Activated CD8-positive, alpha-beta memory T cell treated with anti-CD3 and anti-CD28 coated beads, Interleukin-2, amount 10 ng/mL, durations not matched to agents 7 days and 5 days (primary cell): Measurements from ENCODE around the gene MAPT. TPM values are rescaled to one million over a fixed set of nuclear protein-coding genes. Genes with fewer than 3 reads are reported as not detected.

Experiments used
- ATAC-seq: fragments of 150-1000 bp; cut with Tn5 transposase; one replicate; pipeline ENCODE4 v1.10.0; 2021; ENCODE audit warnings: moderate library complexity
- CTCF ChIA-PET: fragments of 350-600 bp; sonication (Branson Sonifier 250); formaldehyde crosslinking; loops from one replicate; lab custom pipeline; 2021; ENCODE audit warnings: antibody characterized with exemption; lab: Charles Lee
- DNase-seq: peaks from one replicate; pipeline ENCODE4 v3.0.0-alpha.2; 2020
- H3K27ac Mint-ChIP-seq: one replicate; pipeline ENCODE4 v1.8.0; 2021; ENCODE audit warnings: mild to moderate bottlenecking, mixed read lengths
- H3K27me3 Mint-ChIP-seq: one replicate; pipeline ENCODE4 v1.8.0; 2021; ENCODE audit warnings: mixed read lengths
- H3K36me3 Mint-ChIP-seq: one replicate; pipeline ENCODE4 v1.8.0; 2021; ENCODE audit warnings: mild to moderate bottlenecking, mixed read lengths
- H3K4me1 Mint-ChIP-seq: one replicate; pipeline ENCODE4 v1.8.0; 2021; ENCODE audit warnings: mixed read lengths
- H3K4me3 Mint-ChIP-seq: one replicate; pipeline ENCODE4 v1.8.0; 2021; ENCODE audit warnings: mild to moderate bottlenecking, moderate library complexity, mixed read lengths
- H3K9me3 Mint-ChIP-seq: one replicate; pipeline ENCODE4 v1.8.0; 2022; ENCODE audit warnings: low read depth, mixed read lengths
- total RNA-seq, 2 experiments: library from RNA; stranded (reverse); gene quantifications; one replicate each; pipeline ENCODE4 v1.2.3, GENCODE V29; 2021

Gene MAPT
- total RNA-seq, result under 1 TPM in 1 of 2 experiments, not detected in 1; 0.15 TPM

DNA sequence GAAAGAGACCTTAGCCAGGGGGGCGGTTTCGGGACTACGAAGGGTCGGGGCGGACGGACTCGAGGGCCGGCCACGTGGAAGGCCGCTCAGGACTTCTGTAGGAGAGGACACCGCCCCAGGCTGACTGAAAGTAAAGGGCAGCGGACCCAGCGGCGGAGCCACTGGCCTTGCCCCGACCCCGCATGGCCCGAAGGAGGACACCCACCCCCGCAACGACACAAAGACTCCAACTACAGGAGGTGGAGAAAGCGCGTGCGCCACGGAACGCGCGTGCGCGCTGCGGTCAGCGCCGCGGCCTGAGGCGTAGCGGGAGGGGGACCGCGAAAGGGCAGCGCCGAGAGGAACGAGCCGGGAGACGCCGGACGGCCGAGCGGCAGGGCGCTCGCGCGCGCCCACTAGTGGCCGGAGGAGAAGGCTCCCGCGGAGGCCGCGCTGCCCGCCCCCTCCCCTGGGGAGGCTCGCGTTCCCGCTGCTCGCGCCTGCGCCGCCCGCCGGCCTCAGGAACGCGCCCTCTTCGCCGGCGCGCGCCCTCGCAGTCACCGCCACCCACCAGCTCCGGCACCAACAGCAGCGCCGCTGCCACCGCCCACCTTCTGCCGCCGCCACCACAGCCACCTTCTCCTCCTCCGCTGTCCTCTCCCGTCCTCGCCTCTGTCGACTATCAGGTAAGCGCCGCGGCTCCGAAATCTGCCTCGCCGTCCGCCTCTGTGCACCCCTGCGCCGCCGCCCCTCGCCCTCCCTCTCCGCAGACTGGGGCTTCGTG lies at the start of gene MAPT:
Gene MAPT (plus strand): TSS at position 533 of the 763 bp plus-strand sequence. CDS start 67,784 bp downstream, outside the sequence.
- DNase-seq, result peak; percentile 78
- Mint-ChIP-seq H3K4me1 (peaks cover 14% of the 10 kb centered on the region), H3K27ac (peak within 1 kb of the TSS; percentile 24)

GRCh38 chr17:45844695-45845375 lies 49.5 kb upstream of the MAPT start, which contains the start of gene SPPL2C:
TSS of gene SPPL2C (plus strand) at chr17:45844881. CDS start at chr17:45844907, 26 bp downstream.
- H3K27me3 Mint-ChIP-seq, result no peaks in the 10 kb centered on the region
- DNase-seq, result no peak
- no peak within 1 kb of the TSS for H3K4me3 Mint-ChIP-seq
- no peaks in the 10 kb centered on the region for H3K4me1 Mint-ChIP-seq
- no peak within 1 kb of the TSS for H3K27ac Mint-ChIP-seq
- CTCF ChIA-PET, result interaction anchor here (1.1 kb wide), 1 partner anchor 8 kb away, joined by 3 read pairs; no protein-coding TSS in a partner anchor
- ATAC-seq, result no peak
- H3K9me3 Mint-ChIP-seq, result no peaks in the 10 kb centered on the region
- no peaks in the 10 kb centered on the region for H3K36me3 Mint-ChIP-seq

More for the DNA sequence above, at the start of gene MAPT:
- ATAC-seq, result peak; percentile 89
- peak within 1 kb of the TSS; percentile 70 for H3K4me3 Mint-ChIP-seq
- H3K9me3 Mint-ChIP-seq, result no peaks in the 10 kb centered on the region
- CTCF ChIA-PET, result interaction anchor here (0.6 to 1.8 kb wide), 5 partner anchors 9 to 316 kb away, joined by 3 to 11 read pairs (median 7); no protein-coding TSS in a partner anchor
- peaks cover 76% of the 10 kb centered on the region for H3K27me3 Mint-ChIP-seq
- H3K36me3 Mint-ChIP-seq, result no peaks in the 10 kb centered on the region

DNA sequence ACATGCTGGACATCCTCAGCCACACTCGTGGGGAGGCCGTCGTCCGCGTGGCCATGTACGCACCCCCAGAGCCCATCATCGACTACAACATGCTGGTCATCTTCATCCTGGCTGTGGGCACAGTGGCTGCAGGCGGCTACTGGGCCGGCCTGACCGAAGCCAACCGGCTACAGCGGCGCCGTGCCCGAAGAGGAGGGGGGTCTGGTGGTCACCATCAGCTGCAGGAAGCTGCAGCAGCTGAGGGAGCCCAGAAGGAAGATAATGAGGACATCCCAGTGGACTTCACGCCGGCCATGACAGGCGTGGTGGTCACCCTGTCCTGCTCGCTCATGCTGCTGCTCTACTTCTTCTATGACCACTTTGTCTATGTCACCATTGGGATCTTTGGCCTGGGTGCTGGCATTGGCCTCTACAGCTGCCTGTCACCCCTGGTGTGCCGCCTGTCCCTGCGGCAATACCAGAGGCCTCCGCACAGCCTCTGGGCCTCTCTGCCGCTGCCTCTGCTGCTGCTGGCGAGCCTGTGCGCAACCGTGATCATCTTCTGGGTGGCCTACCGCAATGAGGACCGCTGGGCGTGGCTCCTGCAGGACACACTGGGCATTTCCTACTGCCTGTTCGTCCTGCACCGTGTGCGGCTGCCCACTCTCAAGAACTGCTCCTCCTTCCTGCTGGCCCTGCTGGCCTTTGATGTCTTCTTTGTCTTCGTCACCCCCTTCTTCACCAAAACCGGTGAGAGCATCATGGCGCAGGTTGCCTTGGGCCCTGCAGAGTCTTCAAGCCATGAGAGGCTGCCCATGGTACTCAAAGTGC lies 48.8 kb upstream of the MAPT start:
- Mint-ChIP-seq H3K4me3 (no peak overlapping the region), H3K27ac (no peak overlapping the region), H3K36me3 (no peaks in the 10 kb centered on the region), H3K27me3 (peaks cover 2% of the 10 kb centered on the region), H3K4me1 (no peaks in the 10 kb centered on the region), H3K9me3 (no peaks in the 10 kb centered on the region)
- CTCF ChIA-PET, result no interaction called here
- no peak for ATAC-seq
- DNase-seq, result no peak

DNA sequence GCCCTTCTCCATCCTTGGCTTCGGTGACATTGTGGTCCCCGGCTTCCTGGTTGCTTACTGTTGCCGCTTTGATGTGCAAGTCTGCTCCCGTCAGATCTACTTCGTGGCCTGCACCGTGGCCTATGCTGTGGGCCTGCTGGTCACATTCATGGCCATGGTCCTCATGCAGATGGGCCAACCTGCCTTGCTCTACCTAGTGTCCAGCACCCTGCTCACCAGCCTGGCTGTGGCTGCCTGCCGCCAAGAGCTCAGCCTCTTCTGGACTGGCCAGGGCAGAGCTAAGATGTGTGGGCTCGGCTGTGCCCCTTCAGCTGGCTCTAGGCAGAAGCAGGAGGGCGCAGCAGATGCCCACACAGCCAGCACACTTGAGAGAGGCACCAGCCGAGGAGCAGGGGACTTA lies 48.1 kb upstream of the MAPT start:
- no peaks in the 10 kb centered on the region for H3K9me3 Mint-ChIP-seq
- no peak overlapping the region for H3K27ac Mint-ChIP-seq
- CTCF ChIA-PET, result no interaction called here
- peaks cover 7% of the 10 kb centered on the region for H3K27me3 Mint-ChIP-seq
- no peaks in the 10 kb centered on the region for H3K4me1 Mint-ChIP-seq
- no peak for DNase-seq
- no peaks in the 10 kb centered on the region for H3K36me3 Mint-ChIP-seq
- ATAC-seq, result no peak
- no peak overlapping the region for H3K4me3 Mint-ChIP-seq

- Mint-ChIP-seq H3K4me1 (no peaks in the 10 kb centered on the region), H3K4me3 (no peak overlapping the region), H3K27me3 (peaks cover 8% of the 10 kb centered on the region), H3K36me3 (no peaks in the 10 kb centered on the region), H3K27ac (no peak overlapping the region), H3K9me3 (no peaks in the 10 kb centered on the region)
- ATAC-seq, result no peak
- no peak for DNase-seq
- CTCF ChIA-PET, result no interaction called here
Observed at GRCh38 chr17:45846646-45847045, 47.7 kb upstream of the MAPT start.

DNA sequence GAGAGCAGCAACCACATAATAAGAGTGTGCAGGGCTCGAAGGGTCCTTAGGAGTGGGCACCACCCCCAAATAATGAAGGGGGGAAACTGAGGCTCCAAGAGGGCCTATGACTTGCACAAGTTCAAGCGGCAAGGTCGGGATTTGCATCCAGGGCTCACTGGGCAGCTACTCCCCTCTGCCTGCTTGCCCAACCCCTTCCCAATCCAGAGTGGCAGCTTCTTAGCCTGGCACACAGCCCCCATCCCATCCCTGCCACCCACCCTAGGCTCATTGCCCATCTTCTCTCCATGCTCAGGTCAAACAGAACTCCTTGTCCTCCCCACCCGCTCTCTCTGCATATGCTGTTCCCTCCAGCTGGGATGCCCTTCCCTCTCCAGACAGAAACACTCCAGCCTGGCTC lies 47.3 kb upstream of the MAPT start:
- ATAC-seq (no peak), DNase-seq (no peak)
- Mint-ChIP-seq H3K4me3 (no peak overlapping the region), H3K36me3 (no peaks in the 10 kb centered on the region), H3K9me3 (no peaks in the 10 kb centered on the region), H3K4me1 (no peaks in the 10 kb centered on the region), H3K27ac (no peak overlapping the region), H3K27me3 (peaks cover 13% of the 10 kb centered on the region)
- CTCF ChIA-PET, result no interaction called here

DNA sequence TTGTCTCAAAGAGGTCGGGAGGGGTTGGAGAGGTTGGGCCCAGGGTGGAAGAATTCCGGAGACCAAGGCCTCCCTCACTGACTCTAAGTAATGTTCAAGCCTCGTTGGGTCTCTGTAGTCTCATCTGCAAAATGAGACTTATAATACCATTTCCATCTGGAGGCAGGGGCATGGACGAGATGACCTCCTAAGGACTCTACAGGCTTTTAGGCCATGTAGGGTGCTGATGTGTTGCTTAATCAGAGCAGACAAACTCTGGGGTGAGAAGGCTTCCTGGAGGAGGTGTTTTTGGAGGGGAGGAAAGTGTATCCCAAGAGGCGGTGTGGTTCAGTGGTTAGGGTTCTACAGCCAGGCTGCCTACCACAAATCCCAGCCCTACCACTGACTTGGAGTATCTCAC lies 46.6 kb upstream of the MAPT start:
- ATAC-seq (no peak), DNase-seq (no peak)
- Mint-ChIP-seq H3K27me3 (peaks cover 19% of the 10 kb centered on the region), H3K36me3 (no peaks in the 10 kb centered on the region), H3K4me3 (no peak overlapping the region), H3K9me3 (no peaks in the 10 kb centered on the region), H3K4me1 (peaks cover 3% of the 10 kb centered on the region), H3K27ac (no peak overlapping the region)
- CTCF ChIA-PET, result no interaction called here

DNA sequence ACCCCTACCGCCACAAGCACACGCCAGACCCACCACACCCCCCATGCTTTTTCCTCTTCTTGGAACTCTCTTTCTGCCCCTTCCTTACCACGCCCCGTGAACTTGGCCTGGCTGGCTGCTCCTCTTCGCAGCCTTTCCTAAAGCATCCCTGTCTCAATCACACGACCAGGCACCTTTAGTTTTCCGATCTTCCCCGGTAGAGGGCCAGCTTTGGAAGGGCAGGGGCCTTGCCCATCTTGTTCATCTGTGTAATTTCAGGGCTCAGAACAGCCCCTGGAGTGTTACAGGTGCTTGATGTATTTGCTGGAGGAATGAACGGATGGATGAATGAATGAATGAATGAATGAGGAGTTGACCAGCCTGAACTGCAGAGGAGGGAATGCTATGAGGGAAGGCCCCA lies 45.9 kb upstream of the MAPT start:
- H3K9me3 Mint-ChIP-seq, result no peaks in the 10 kb centered on the region
- peaks cover 19% of the 10 kb centered on the region for H3K27me3 Mint-ChIP-seq
- peaks cover 5% of the 10 kb centered on the region for H3K4me1 Mint-ChIP-seq
- no peak overlapping the region for H3K4me3 Mint-ChIP-seq
- no peaks in the 10 kb centered on the region for H3K36me3 Mint-ChIP-seq
- DNase-seq (no peak), ATAC-seq (no peak)
- H3K27ac Mint-ChIP-seq, result no peak overlapping the region
- CTCF ChIA-PET, result interaction anchor here (4.7 kb wide), 1 partner anchor 16 kb away, joined by 30 read pairs; no protein-coding TSS in a partner anchor

DNA sequence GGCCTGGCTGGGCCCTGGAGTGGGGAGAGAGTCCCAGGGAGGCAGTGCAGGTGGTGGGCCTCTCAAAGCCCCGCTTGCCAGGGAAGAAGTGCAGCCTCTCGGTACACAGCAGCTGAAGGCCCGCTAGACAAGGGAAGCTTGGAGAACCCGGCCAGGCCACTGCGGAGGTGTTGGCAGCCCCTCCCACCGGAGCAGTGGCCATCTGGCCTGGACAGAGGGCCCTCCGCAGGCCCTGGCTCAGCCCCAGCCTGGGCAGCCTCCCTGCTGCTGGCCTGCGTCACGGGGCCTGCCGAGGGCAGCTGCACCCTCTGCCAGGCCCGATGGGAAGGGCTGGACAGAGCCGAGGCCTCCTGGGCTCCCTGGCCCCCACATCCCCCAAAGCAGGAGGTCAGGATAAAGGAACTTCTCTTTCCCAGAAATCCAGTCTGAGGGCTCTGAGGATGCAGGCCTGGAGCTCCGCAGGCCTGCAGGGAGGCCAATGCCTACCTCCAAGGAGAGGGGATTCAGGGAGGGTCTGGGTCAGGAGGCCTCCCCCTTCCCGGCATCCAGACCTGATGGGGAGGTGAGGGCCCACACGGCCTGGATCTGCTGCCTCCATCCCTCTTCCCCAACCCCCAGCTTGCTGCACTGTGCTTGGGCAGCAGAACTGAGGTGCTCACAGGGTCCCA lies 45.4 kb upstream of the MAPT start:
- Mint-ChIP-seq H3K36me3 (no peaks in the 10 kb centered on the region), H3K27ac (no peak overlapping the region), H3K4me1 (peaks cover 5% of the 10 kb centered on the region), H3K9me3 (no peaks in the 10 kb centered on the region), H3K4me3 (no peak overlapping the region), H3K27me3 (peaks cover 19% of the 10 kb centered on the region)
- CTCF ChIA-PET, result interaction anchor here (0.9 to 4.7 kb wide), 3 partner anchors 11 to 209 kb away, joined by 3 to 30 read pairs (median 3); no protein-coding TSS in a partner anchor
- ATAC-seq, result no peak
- DNase-seq, result no peak

- Mint-ChIP-seq H3K27me3 (peaks cover 19% of the 10 kb centered on the region), H3K36me3 (no peaks in the 10 kb centered on the region), H3K4me1 (peaks cover 5% of the 10 kb centered on the region), H3K9me3 (no peaks in the 10 kb centered on the region), H3K27ac (no peak overlapping the region), H3K4me3 (no peak overlapping the region)
- no peak for ATAC-seq
- CTCF ChIA-PET, result interaction anchor here (0.9 to 4.7 kb wide), 3 partner anchors 12 to 209 kb away, joined by 3 to 30 read pairs (median 3); no protein-coding TSS in a partner anchor
- DNase-seq, result no peak
Observed at GRCh38 chr17:45849536-45849990, 44.8 kb upstream of the MAPT start.

DNA sequence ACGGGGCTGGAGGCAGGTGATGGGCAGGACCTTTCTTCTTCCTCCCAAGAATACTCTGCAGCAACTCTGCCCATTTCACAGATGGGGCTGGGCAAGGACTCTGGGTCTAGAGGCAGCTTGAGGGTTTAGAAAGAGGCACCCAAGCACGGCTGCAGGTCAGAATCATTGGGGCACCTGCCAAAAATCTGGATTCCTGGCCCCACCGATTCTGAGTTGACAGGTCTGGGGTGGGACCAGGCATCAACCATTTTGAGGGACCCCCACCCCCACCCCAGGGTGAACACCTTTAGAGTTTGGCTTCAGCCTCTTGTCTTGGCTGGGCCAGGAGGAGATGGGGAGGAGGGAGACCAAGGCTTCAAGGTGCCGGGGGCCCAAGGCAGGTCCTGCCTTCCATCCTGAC lies 44.3 kb upstream of the MAPT start:
- Mint-ChIP-seq H3K9me3 (no peaks in the 10 kb centered on the region), H3K27me3 (peaks cover 19% of the 10 kb centered on the region), H3K36me3 (no peaks in the 10 kb centered on the region), H3K4me1 (peaks cover 5% of the 10 kb centered on the region), H3K27ac (no peak overlapping the region), H3K4me3 (no peak overlapping the region)
- no peak for DNase-seq
- CTCF ChIA-PET, result interaction anchor here (0.9 to 4.7 kb wide), 3 partner anchors 12 to 210 kb away, joined by 3 to 30 read pairs (median 3); no protein-coding TSS in a partner anchor
- ATAC-seq, result no peak

GRCh38 chr17:45850468-45850867 lies 43.9 kb upstream of the MAPT start:
- Mint-ChIP-seq H3K9me3 (no peaks in the 10 kb centered on the region), H3K36me3 (no peaks in the 10 kb centered on the region), H3K27ac (no peak overlapping the region), H3K27me3 (peaks cover 19% of the 10 kb centered on the region), H3K4me3 (no peak overlapping the region), H3K4me1 (peaks cover 5% of the 10 kb centered on the region)
- ATAC-seq, result no peak
- no peak for DNase-seq
- CTCF ChIA-PET, result interaction anchor here (4.7 kb wide), 1 partner anchor 18 kb away, joined by 30 read pairs; no protein-coding TSS in a partner anchor
